Activated T-helper 2 cell treated with anti-CD3 and anti-CD28 coated beads, Interferon-gamma antibody, Interleukin-2, Interleukin-4, amounts not matched to agents 10 μg/mL and 5 μg/mL and 100 μg/mL, durations not matched to agents 14 hours and 24 hours and 36 hours (primary cell): ENCODE data around the gene SORBS2. TPM values are rescaled to one million over a fixed set of nuclear protein-coding genes. Genes with fewer than 3 reads are reported as not detected.

Source experiments
- DNase-seq: peaks from one replicate; pipeline ENCODE4 v3.0.0; 2021; ENCODE audit warnings: low spot score
- H3K27ac Mint-ChIP-seq: one replicate; pipeline ENCODE4 v1.8.0; 2021; ENCODE audit warnings: mixed read lengths
- H3K27me3 Mint-ChIP-seq: one replicate; pipeline ENCODE4 v1.8.0; 2021; ENCODE audit warnings: low read depth, mixed read lengths
- H3K36me3 Mint-ChIP-seq: one replicate; pipeline ENCODE4 v1.8.0; 2021; ENCODE audit warnings: low read depth, mixed read lengths
- H3K4me1 Mint-ChIP-seq: one replicate; pipeline ENCODE4 v1.8.0; 2021; ENCODE audit warnings: low read depth, mixed read lengths
- H3K4me3 Mint-ChIP-seq: one replicate; pipeline ENCODE4 v1.8.0; 2021; ENCODE audit warnings: low read depth, mild to moderate bottlenecking, moderate library complexity, mixed read lengths
- H3K9me3 Mint-ChIP-seq: one replicate; pipeline ENCODE4 v1.8.0; 2021; ENCODE audit warnings: mixed read lengths
- intact Hi-C: fragments of 100-400 bp; cut with micrococcal nuclease; formaldehyde crosslinking; loops from one replicate; pipeline ENCODE4 v1.15.1; 2023
- total RNA-seq: library from RNA; stranded (reverse); gene quantifications from 2 replicates; pipeline ENCODE4 v1.2.3, GENCODE V29; 2022

SORBS2 gene
- total RNA-seq, 1 donor from 2014 or later, result not detected

DNA sequence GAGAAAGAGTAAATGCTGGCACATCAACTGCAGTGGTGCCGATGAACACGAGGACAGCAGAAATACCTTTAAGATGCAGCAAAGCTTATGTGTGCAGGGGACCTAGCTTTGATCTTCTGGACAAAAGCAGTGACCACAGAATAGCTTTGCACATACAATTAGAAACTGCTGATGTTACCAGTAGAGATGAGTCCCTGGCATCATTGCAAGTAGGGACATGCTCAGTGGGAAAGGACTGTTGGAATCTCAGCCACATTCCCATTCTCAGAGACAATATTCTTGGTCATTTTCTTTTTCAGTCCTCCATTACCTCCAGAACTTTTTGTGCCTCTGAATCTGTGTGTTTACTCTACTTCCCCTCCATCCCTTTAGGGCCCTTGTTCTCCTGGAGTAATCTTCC, 259.7 kb downstream of the SORBS2 start:
- Mint-ChIP-seq H3K36me3 (no peaks in the 10 kb centered on the region), H3K4me3 (no peak overlapping the region), H3K27ac (no peak overlapping the region), H3K4me1 (no peaks in the 10 kb centered on the region), H3K9me3 (no peaks in the 10 kb centered on the region), H3K27me3 (peaks cover 18% of the 10 kb centered on the region)
- DNase-seq, result no peak
- intact Hi-C loops, result no loop called here

DNA sequence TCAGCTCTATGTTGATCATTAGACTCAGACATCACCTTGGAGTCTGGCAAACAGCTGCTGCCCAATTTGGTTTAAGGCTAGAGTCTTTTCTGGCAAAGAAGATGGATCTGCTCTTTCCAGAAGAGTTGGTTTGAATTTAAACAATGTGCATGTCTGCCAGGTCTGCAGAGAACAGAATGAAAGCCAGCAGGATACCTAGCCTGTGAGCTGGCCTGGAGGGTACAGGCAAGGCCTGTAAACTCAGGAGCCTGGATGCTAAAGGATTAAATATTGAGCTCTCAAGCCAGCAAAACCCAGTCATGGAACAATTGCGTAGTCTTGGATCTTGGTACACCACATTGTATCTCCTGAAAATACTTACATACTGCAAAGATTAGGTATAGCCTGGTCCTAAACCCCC, 261.1 kb downstream of the SORBS2 start:
- intact Hi-C loops, result no loop called here
- Mint-ChIP-seq H3K36me3 (no peaks in the 10 kb centered on the region), H3K9me3 (no peaks in the 10 kb centered on the region), H3K4me3 (no peak overlapping the region), H3K27ac (no peak overlapping the region), H3K4me1 (no peaks in the 10 kb centered on the region), H3K27me3 (peaks cover 15% of the 10 kb centered on the region)
- DNase-seq, result no peak

DNA sequence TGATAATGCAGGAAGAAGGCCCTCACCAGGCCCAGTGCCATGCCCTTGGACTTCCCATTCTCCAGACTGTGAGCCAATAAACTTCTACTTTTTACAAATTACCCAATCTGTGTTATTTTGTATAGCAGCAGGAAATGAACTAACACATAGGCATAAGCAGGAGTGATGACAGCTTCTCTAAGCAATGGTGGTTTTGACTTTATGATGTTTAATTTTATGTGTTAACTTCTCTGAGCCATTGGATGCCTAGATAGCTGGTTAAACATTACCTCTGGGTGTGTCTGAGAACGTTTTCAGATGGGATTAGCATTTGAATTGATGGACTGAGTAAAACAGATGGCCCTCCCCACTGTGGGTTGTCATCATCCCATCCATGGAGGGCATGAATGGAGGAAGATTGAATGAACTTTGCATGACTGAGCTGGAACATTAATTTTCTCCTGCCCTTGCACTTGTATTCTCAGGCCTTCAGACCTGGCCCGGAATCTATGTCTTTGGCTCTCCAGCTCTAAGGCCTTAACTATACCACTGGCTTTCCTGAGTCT, 262.8 kb downstream of the SORBS2 start:
- Mint-ChIP-seq H3K9me3 (no peaks in the 10 kb centered on the region), H3K4me1 (no peaks in the 10 kb centered on the region), H3K27ac (no peak overlapping the region), H3K4me3 (no peak overlapping the region), H3K27me3 (peaks cover 15% of the 10 kb centered on the region), H3K36me3 (no peaks in the 10 kb centered on the region)
- no peak for DNase-seq
- intact Hi-C loops, result no loop called here

DNA sequence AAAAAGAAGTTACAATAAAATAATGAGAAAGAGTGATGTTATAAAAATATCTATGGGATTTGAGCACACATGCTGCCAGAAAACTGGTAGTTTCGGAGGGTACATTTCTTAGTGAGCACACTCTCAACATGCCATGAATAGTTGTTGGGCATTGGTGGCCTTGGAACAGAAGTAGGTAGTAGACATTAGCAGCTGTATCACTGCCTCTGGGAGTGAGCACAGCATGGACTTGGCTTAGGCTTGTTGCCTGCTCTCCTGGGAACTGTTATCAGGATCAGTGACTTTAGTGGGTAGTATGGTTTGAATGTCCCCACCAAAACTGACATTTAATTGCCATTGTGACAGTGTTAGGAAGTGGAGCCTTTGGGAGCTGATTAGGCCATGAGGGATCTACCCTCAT, 263.4 kb downstream of the SORBS2 start:
- no peak for DNase-seq
- no peak overlapping the region for H3K27ac Mint-ChIP-seq
- intact Hi-C loops, result no loop called here
- H3K4me1 Mint-ChIP-seq, result no peaks in the 10 kb centered on the region
- H3K36me3 Mint-ChIP-seq, result no peaks in the 10 kb centered on the region
- no peaks in the 10 kb centered on the region for H3K9me3 Mint-ChIP-seq
- peaks cover 15% of the 10 kb centered on the region for H3K27me3 Mint-ChIP-seq
- H3K4me3 Mint-ChIP-seq, result no peak overlapping the region

DNA sequence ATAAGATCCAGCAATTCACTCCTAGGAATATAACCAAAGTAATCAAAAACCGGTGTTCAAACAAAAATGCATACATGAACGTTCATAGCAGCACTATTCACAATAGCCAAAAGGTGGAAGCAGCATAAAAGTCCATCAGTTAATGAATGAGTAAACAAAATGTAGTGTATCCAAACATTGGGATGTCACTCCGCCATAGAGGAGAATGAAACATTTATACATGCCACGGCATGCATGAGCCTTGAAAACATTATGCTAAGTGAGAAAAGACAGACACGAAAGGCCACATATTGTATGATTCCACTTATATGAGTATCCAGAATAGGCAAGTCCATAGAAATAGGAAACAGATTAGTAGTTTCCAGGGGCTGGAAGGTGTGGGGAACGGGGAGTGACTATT, 265.7 kb downstream of the SORBS2 start:
- Mint-ChIP-seq H3K36me3 (no peaks in the 10 kb centered on the region), H3K4me1 (no peaks in the 10 kb centered on the region), H3K27me3 (peaks cover 17% of the 10 kb centered on the region), H3K27ac (no peak overlapping the region), H3K9me3 (no peaks in the 10 kb centered on the region), H3K4me3 (no peak overlapping the region)
- intact Hi-C loops, result no loop called here
- DNase-seq, result no peak

DNA sequence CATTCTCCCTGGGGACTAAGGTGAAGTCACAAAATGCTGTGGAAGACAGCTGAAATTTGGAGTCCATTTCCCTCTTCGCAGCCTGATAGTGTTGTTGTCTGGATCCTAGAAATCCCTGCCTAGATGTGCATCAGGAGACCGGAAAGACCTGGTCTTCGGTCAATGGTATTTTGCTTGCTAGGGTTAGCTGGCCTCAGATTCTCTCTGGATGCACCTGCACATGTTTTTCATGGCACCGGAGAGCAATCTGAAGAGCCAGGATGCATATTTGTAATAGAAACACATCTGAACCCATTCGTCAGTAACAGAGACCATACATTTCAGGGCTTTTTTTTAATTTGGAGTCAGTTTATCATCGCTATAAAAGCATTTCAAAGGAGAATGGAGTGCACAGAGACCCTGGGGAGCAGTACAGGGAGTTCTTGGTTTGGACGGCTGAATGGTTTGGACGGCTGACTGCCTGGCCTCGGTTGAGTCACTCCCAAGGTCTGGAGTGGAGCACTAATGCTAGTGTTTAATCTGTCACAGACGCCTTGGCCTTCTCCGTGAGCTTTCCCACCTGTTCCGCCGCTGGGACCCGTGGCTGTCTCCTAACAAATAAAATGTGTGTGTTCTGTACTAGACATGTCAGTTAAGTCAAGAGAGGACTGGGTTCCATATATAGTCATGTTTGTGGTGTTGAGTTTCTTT, 269.2 kb downstream of the SORBS2 start:
- H3K4me1 Mint-ChIP-seq, result no peaks in the 10 kb centered on the region
- intact Hi-C loops, result no loop called here
- H3K27me3 Mint-ChIP-seq, result peaks cover 9% of the 10 kb centered on the region
- H3K9me3 Mint-ChIP-seq, result no peaks in the 10 kb centered on the region
- H3K36me3 Mint-ChIP-seq, result no peaks in the 10 kb centered on the region
- no peak overlapping the region for H3K4me3 Mint-ChIP-seq
- no peak overlapping the region for H3K27ac Mint-ChIP-seq
- DNase-seq, result no peak

DNA sequence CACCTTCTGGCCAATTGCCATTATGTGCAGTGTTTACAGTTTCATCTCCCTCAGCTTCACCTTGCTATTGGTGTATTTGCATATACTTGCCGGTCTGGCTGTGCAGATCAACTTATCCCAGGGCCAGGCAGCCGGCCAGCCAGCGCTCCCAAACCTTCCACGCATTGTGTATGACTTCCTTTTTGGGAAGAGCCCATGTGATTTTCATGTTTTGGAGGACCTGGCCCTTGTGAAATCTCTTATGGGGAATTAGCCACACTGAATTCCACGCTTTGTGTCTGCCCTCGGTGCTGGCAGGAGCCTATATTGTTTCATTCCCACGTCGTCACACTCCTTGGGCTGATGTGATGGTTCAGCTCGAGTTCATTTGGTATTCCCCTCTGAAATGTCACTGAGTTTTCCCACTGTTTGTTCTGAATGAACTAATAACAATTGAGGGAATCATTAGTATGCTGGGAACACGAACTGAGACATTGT, 270.7 kb downstream of the SORBS2 start:
- no peak for DNase-seq
- no peaks in the 10 kb centered on the region for H3K4me1 Mint-ChIP-seq
- no peak overlapping the region for H3K27ac Mint-ChIP-seq
- intact Hi-C loops, result no loop called here
- peaks cover 15% of the 10 kb centered on the region for H3K27me3 Mint-ChIP-seq
- no peak overlapping the region for H3K4me3 Mint-ChIP-seq
- H3K36me3 Mint-ChIP-seq, result no peaks in the 10 kb centered on the region
- H3K9me3 Mint-ChIP-seq, result no peaks in the 10 kb centered on the region

DNA sequence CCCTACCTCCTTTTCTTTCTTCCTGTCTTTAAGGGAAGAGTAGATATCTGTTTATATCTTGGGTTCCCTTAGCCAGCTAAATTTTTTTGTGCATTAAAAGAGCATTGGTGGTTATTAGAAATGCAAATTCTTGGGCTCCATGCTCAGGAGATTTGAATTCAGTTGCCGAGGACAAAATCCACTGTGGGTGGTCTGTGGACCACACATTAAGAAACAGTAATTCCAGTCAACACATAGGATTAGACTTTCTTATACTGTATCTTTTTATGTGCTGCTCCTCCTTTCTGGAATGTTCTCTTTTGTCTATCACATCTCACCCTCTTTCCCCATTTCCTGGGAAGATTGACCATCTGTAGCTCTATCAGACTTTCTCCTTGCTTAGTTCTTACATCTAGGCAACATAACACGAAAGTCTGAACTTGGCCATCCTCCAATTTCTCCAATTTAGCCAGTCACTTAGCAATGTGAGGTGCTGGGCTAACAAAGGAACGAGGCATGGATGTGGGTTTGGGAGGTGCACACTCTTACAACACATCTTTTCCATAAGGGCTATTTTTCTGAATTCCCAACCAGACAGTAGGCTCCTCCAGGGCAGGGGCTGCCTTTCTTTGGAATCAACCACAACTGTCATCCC, 271.4 kb downstream of the SORBS2 start:
- Mint-ChIP-seq H3K4me1 (peaks cover 2% of the 10 kb centered on the region), H3K27ac (no peak overlapping the region), H3K4me3 (no peak overlapping the region), H3K27me3 (peaks cover 21% of the 10 kb centered on the region), H3K9me3 (no peaks in the 10 kb centered on the region), H3K36me3 (no peaks in the 10 kb centered on the region)
- no peak for DNase-seq
- intact Hi-C loops, result no loop called here

DNA sequence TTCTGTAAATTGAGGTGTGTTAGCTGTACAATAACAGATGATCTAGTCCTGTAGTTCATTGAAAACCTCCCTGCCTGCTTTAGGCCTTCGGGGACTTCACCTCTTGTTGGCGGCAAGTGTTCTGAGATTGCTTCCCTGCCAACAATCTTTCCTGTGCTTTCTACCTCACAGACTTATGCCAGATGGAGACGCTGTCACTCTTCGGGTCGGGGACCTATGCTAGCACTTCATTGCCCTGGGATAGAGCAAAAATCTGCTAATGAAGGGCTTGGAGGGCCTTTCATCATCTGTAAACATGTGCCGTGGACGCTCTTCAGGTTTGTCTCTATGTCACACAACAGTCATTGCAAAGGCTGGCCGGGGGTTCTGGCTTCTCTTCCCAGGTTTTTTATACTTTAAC, 272.0 kb downstream of the SORBS2 start:
- H3K27ac Mint-ChIP-seq, result no peak overlapping the region
- peaks cover 2% of the 10 kb centered on the region for H3K4me1 Mint-ChIP-seq
- no peak for DNase-seq
- peaks cover 22% of the 10 kb centered on the region for H3K27me3 Mint-ChIP-seq
- no peaks in the 10 kb centered on the region for H3K9me3 Mint-ChIP-seq
- no peak overlapping the region for H3K4me3 Mint-ChIP-seq
- no peaks in the 10 kb centered on the region for H3K36me3 Mint-ChIP-seq
- intact Hi-C loops, result no loop called here

DNA sequence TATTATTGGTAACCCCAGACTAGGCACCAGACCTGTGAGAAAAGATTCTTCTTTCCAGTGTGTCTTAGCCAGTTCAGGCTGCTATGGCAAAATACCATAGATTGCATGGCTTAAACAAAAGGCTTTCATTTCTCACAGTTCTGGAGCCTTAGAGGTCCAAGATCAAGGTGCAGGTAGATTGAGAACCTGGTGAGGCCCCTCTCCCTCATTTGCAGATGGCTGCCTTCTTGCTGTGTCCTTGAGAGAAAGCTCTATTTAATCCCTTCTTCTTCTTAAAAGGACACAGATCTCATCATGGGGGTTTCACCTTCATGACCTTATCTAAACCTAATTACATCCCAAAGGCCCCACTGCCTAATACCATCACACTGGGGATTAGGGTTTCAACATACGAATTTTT, 273.2 kb downstream of the SORBS2 start:
- Mint-ChIP-seq H3K27me3 (peaks cover 30% of the 10 kb centered on the region), H3K36me3 (no peaks in the 10 kb centered on the region), H3K4me3 (no peak overlapping the region), H3K9me3 (no peaks in the 10 kb centered on the region), H3K4me1 (peaks cover 4% of the 10 kb centered on the region), H3K27ac (no peak overlapping the region)
- intact Hi-C loops, result loop anchor here (5.0 to 10.0 kb wide), 2 partner anchors 48 to 524 kb away; partner anchors contain the start of gene HELT
- DNase-seq, result no peak

DNA sequence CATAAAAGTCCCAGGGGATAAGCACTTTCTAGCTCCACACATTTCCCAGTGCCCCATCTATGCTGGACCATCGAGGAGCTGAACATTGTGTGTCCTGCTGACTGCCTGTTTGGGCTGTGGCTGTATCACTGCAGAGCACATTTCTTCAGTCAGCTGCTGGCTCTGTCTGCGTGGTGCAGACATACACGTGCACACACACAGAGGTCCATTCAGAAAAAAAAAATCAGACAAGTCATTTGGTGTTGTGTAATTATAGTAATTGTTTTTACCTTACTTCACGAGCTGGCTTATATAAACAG, 275.6 kb downstream of the SORBS2 start:
- peaks cover 37% of the 10 kb centered on the region for H3K27me3 Mint-ChIP-seq
- H3K4me1 Mint-ChIP-seq, result peaks cover 4% of the 10 kb centered on the region
- H3K9me3 Mint-ChIP-seq, result no peaks in the 10 kb centered on the region
- DNase-seq, result no peak
- H3K27ac Mint-ChIP-seq, result no peak overlapping the region
- H3K36me3 Mint-ChIP-seq, result no peaks in the 10 kb centered on the region
- H3K4me3 Mint-ChIP-seq, result no peak overlapping the region
- intact Hi-C loops, result loop anchor here (5.0 to 10.0 kb wide), 2 partner anchors 51 to 522 kb away; partner anchors contain the start of gene HELT

DNA sequence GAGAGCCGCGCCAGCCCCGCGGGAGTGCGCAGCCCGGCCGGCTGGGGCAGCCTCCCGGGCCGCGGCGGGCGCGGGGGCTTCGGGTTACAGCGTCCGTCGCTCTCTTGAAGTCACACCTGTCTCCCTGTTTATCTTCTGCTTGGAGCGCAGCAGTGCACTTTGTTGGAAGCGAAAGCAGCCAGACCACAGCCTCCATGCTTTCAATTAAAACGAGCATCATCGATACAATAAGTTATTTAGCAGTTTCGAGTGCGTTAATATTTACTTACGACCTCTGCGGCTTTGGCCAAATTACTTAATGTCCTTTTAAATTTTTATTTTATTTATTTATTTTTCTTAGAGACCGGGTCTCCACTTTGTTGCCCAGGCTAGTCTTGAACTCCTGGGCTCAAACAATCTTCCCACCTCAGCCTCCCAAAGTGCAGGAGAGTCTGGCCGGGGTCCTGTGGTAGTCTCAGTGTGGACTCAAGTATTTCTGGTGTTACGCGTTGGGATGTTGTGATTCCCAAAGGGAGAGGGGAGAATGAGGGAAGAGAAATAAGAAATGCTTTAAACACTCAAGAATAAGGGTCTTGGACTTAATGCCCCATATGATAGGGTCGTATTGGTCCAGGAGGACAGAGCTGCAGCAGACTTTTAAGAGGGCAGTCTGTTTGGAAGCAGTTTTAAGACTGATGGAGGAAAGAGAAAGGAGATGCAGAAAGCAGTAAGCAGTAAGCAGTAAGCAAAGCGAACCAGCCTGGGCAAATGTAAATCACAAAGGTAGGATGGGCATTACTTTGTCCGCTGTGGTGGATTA, 276.2 kb downstream of the SORBS2 start:
- no peaks in the 10 kb centered on the region for H3K36me3 Mint-ChIP-seq
- no peak overlapping the region for H3K4me3 Mint-ChIP-seq
- peaks cover 4% of the 10 kb centered on the region for H3K4me1 Mint-ChIP-seq
- H3K9me3 Mint-ChIP-seq, result no peaks in the 10 kb centered on the region
- intact Hi-C loops, result loop anchor here (5.0 to 10.0 kb wide), 2 partner anchors 51 to 521 kb away; partner anchors contain the start of gene HELT
- DNase-seq, result no peak
- H3K27ac Mint-ChIP-seq, result no peak overlapping the region
- H3K27me3 Mint-ChIP-seq, result peaks cover 37% of the 10 kb centered on the region
